Sigmoid colon (tissue), 4 donors: ENCODE data around the gene SIM1.

ENCODE experiments used
- CTCF ChIP-seq, 4 experiments: fragments of 450-650 bp in 3 of 4; fragments of 200-600 bp in 1 of 4; IDR thresholded peaks; one replicate each; pipeline ENCODE4 v1.5.1; 2016 to 2019; ENCODE audit warnings: antibody characterized with exemption in 4 of 4, mild to moderate bottlenecking in 3 of 4, moderate library complexity in 2 of 4
- EP300 ChIP-seq, 4 donors: sonication (generic); formaldehyde crosslinking; IDR thresholded peaks; one replicate each; pipeline ENCODE4 v1.6.1; 2017; ENCODE audit warnings: antibody characterized with exemption in 4 of 4
- POLR2A ChIP-seq, 2 donors: fragments of 450-650 bp; IDR thresholded peaks; one replicate each; pipeline ENCODE4 v1.6.1; 2016; ENCODE audit warnings: antibody characterized with exemption in 2 of 2, mild to moderate bottlenecking in 2 of 2, moderate library complexity in 2 of 2
- POLR2AphosphoS5 ChIP-seq, 4 donors: sonication (generic); formaldehyde crosslinking; IDR thresholded peaks; one replicate each; pipeline ENCODE4 v1.6.1; 2017; ENCODE audit warnings: antibody characterized with exemption in 4 of 4

- TF ChIP-seq CTCF (IDR thresholded peaks at IDR 0.05) (no peak), EP300 (IDR thresholded peaks at IDR 0.05) (no peak), POLR2A (IDR thresholded peaks at IDR 0.05) (no peak), POLR2AphosphoS5 (IDR thresholded peaks at IDR 0.05) (no peak)
Measured at GRCh38 chr6:100344321-100344720, 120.4 kb downstream of the SIM1 start.
